RWPE2 (cell line): ENCODE results near the gene IDS.
"Not testable (repeated sequence)": the region's sequence is repeated elsewhere in the genome, so short reads cannot be mapped to it uniquely, and the experiment has no call there.

Source experiments
- ATAC-seq: fragments of 200-7000 bp; cut with Tn5 transposase; 3 replicates; pipeline ENCODE4 v1.9.1; 2021; ENCODE audit warnings: low read depth
- DNase-seq: peaks from one replicate; pipeline ENCODE4 v3.0.0-alpha.2; 2020; ENCODE audit warnings: low spot score
- H3K27ac ChIP-seq: fragments of 450-650 bp; 2 replicates; pipeline ENCODE4 v1.5.1; 2017; ENCODE audit warnings: mild to moderate bottlenecking; ENCODE audit not compliant: poor library complexity, severe bottlenecking
- H3K27me3 ChIP-seq: fragments of 250-450 bp; sonication (Bioruptor Pico); 2 replicates; pipeline ENCODE4 v1.5.1; 2021; ENCODE audit warnings: mild to moderate bottlenecking, moderate library complexity; ENCODE audit not compliant: insufficient read depth, poor library complexity, severe bottlenecking
- H3K36me3 ChIP-seq: fragments of 250-450 bp; sonication (Bioruptor Pico); 2 replicates; pipeline ENCODE4 v1.5.1; 2020; ENCODE audit warnings: low read depth, mild to moderate bottlenecking, moderate library complexity
- H3K4me1 ChIP-seq: fragments of 250-450 bp; sonication (Bioruptor Pico); 2 replicates; pipeline ENCODE4 v1.5.1; 2021; ENCODE audit warnings: mild to moderate bottlenecking, moderate library complexity; ENCODE audit not compliant: insufficient read depth, poor library complexity, severe bottlenecking
- H3K4me3 ChIP-seq: fragments of 250-450 bp; sonication (Bioruptor Pico); 2 replicates; pipeline ENCODE4 v1.5.1; 2021; ENCODE audit warnings: mild to moderate bottlenecking, moderate library complexity; ENCODE audit not compliant: severe bottlenecking
- H3K9me3 ChIP-seq: fragments of 250-450 bp; sonication (Bioruptor Pico); 2 replicates; pipeline ENCODE4 v1.5.1; 2021; ENCODE audit warnings: mild to moderate bottlenecking, moderate library complexity; ENCODE audit not compliant: severe bottlenecking
- TF ChIP-seq, protein P1 (sequence below): fragments of 450-650 bp; IDR thresholded peaks from one replicate; pipeline ENCODE4 v1.5.1; 2017; ENCODE audit warnings: mild to moderate bottlenecking, moderate library complexity; ENCODE audit not compliant: poor library complexity, severe bottlenecking

Gene IDS

DNA sequence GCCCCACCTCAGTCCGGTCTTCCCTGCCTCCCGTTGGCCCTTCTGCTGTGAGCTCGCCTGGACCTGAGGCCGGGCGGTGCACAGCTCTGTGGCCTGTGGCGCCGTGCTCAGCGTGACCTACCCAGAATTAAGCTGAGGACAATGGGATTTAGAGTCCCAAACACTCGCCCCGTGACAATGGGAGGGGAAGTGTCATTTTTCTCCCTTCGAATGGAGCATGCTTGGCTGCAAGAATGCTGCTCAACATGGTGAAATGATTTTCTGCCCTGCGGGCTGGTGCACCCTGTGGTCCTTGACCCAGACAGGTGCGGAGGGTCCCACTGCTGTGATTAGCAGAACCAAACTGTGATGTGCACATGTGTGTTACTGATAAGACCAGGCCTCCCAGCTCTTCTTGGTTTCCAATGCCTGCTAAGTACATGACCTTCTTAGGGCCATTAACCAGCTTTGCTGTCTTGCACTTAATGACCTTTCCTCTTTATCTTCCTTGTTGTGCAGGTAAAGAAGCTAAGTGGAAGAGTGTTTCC lies 36.5 kb upstream of the IDS start:
- DNase-seq: no peak

DNA sequence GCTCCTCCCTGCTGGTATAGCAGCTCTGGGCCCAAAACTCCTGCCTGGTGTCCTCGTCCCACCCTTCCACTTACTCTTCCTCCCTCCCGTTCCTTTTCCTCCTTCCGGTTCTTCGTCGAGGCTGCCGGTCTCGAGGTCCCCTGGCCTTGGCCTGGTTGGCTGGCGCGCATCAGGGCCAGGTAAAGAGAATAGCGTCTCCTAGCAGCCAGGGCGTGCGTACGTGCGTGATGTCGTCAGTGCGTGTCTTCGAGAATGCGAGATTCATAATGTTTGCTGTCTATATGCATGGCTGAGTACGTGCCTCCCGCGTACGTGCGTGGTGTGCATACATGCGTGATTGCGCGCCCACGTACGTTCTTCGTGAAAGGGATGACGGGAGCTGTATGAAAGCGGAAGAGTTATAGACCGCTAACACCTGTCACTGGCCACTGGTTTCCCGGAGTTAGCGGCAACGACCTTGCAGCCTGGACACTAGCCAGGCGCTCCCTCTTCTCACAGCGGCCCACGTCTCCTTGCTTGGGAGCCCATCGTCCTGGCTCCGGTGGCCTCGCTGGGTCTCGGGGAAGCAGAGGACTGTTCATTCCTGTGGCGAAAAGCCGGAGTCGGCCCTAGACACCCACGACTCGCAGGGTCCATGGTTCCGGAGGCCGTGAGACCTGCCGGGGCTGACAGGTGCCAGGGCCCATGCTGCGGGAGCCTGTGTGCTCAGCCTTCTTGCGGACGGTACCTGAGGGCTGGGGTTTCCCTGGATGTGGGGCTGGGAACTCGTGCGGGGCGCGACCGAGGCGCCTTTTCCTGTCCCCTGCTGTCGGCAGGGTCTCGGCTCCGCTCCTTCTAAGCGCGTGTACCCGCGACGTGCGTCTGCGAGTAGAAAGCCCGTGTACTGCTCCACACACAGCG lies 35.8 kb upstream of the IDS start, which contains the start of gene EOLA1:
EOLA1 (plus strand) TSS at position 392 of the 900 bp plus-strand sequence. CDS start 4,619 bp downstream, outside the sequence.
- peak within 1 kb of the TSS; percentile 62 for H3K27ac ChIP-seq
- DNase-seq (peak; percentile 88), ATAC-seq (peak; percentile 71)
- no peaks in the 10 kb centered on the region for H3K9me3 ChIP-seq
- TF ChIP-seq, protein P1, sequence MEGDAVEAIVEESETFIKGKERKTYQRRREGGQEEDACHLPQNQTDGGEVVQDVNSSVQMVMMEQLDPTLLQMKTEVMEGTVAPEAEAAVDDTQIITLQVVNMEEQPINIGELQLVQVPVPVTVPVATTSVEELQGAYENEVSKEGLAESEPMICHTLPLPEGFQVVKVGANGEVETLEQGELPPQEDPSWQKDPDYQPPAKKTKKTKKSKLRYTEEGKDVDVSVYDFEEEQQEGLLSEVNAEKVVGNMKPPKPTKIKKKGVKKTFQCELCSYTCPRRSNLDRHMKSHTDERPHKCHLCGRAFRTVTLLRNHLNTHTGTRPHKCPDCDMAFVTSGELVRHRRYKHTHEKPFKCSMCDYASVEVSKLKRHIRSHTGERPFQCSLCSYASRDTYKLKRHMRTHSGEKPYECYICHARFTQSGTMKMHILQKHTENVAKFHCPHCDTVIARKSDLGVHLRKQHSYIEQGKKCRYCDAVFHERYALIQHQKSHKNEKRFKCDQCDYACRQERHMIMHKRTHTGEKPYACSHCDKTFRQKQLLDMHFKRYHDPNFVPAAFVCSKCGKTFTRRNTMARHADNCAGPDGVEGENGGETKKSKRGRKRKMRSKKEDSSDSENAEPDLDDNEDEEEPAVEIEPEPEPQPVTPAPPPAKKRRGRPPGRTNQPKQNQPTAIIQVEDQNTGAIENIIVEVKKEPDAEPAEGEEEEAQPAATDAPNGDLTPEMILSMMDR: no peak
- no peaks in the 10 kb centered on the region for H3K4me1 ChIP-seq
- H3K27me3 ChIP-seq: no peaks in the 10 kb centered on the region
- peak within 1 kb of the TSS; percentile 54 for H3K4me3 ChIP-seq
- no peaks in the 10 kb centered on the region for H3K36me3 ChIP-seq

More for the DNA sequence above, 36.5 kb upstream of the IDS start:
- ATAC-seq: no peak
- Histone ChIP-seq H3K4me3 (peak overlapping the region; percentile 54), H3K36me3 (no peaks in the 10 kb centered on the region), H3K27ac (peak overlapping the region; percentile 62), H3K4me1 (no peaks in the 10 kb centered on the region), H3K27me3 (no peaks in the 10 kb centered on the region), H3K9me3 (no peaks in the 10 kb centered on the region)
- TF ChIP-seq, protein P1: no peak

DNA sequence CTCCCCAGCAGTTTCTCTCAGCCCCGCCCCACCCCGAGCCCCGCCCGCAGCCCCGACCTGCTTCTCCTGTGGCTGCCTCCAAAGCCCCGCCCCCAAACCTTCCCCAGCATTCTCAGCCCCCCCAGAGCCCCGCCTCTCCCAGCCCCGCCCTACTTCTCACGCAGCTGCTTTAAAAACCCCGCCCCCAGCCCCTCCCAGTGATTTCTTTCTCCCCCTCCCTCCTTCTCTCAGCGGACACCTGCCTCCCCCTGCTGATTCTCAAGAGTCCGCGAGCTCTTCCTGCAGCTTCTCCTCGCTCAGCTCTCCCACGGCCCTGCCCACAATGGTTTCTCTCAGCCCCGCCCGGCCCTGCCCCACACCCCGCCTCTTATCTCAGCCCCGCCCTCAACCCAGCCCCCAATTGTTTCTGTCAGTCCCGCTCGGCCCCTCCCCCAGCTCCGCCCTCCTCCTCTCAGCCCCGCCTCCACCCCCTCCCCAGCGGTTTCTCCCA lies 35.1 kb upstream of the IDS start:
- Histone ChIP-seq H3K4me1 (no peaks in the 10 kb centered on the region), H3K9me3 (no peaks in the 10 kb centered on the region), H3K36me3 (no peaks in the 10 kb centered on the region), H3K27me3 (no peaks in the 10 kb centered on the region), H3K27ac (peak overlapping the region; percentile 62), H3K4me3 (peak overlapping the region; percentile 54)
- TF ChIP-seq, protein P1: no peak
- DNase-seq (peak; percentile 89), ATAC-seq (no peak)

DNA sequence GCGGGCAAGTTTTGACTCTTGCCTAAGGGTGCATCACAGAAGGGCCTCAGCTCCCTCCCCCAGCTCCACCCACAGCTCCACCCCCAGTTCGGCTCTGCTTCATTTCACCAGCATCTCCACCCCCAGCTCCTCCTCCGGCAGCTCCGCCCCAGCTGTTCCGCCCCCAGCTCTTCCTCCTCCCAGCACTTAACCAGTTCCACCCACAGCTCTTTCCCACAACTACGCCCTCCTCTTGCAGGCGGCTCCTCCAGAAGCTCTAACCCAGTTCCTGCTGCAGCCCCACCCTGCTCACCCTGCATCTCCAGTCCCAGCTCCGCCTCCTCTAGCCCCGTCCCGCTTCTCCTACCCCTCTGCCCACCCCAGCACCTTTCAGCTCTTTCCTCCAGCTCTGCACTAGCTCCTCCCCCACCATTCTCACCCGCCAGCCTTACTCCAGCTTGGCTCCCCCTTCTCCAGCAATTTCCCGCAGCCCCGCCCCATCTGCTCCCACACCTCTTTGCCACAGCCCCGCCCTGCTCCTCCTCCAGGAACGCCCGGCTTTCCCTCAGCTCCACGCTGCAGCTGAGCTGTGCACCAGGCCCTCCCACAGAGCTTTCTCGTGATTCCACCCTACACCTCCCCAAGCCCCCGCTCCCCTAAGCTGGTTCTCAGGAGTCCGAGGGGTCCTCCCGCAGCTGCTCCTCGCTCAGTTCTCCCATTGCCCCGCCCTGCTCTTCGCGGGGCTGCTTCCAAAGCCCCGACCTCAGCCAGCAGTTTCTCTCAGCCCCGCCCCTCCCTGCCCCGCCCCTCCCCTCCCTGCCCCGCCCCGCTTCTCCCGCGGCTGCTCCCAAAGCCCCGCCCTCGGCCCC lies 34.4 kb upstream of the IDS start:
- H3K4me1 ChIP-seq: no peaks in the 10 kb centered on the region
- DNase-seq: peak; percentile 86
- no peaks in the 10 kb centered on the region for H3K9me3 ChIP-seq
- H3K27me3 ChIP-seq: no peaks in the 10 kb centered on the region
- TF ChIP-seq, protein P1: no peak
- peak; percentile 71 for ATAC-seq
- H3K27ac ChIP-seq: peak overlapping the region; percentile 62
- peak overlapping the region; percentile 48 for H3K4me3 ChIP-seq
- no peaks in the 10 kb centered on the region for H3K36me3 ChIP-seq

DNA sequence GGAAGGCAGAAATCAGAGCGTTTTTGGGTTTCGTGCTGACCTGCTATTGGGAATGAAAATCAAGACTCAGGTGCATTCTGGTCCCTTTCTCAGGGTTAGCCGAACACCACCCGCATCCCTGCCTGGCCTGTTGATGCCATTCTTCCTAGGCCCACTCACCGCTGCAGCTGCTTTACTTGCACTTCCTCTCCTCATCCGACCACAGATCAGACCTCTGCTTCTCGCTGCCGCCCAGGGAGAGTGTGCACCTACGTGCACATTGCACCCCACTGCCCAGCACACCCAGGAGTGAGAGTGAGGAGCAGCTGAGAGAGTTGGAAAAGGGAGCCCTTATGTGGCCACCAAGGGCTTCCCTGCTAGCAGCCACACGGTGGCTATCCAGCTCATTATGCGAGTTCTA lies 32.4 kb upstream of the IDS start:
- not testable (repeated sequence) for H3K9me3 ChIP-seq, H3K4me1 ChIP-seq, H3K27ac ChIP-seq, H3K27me3 ChIP-seq, H3K36me3 ChIP-seq, H3K4me3 ChIP-seq, ATAC-seq, DNase-seq

DNA sequence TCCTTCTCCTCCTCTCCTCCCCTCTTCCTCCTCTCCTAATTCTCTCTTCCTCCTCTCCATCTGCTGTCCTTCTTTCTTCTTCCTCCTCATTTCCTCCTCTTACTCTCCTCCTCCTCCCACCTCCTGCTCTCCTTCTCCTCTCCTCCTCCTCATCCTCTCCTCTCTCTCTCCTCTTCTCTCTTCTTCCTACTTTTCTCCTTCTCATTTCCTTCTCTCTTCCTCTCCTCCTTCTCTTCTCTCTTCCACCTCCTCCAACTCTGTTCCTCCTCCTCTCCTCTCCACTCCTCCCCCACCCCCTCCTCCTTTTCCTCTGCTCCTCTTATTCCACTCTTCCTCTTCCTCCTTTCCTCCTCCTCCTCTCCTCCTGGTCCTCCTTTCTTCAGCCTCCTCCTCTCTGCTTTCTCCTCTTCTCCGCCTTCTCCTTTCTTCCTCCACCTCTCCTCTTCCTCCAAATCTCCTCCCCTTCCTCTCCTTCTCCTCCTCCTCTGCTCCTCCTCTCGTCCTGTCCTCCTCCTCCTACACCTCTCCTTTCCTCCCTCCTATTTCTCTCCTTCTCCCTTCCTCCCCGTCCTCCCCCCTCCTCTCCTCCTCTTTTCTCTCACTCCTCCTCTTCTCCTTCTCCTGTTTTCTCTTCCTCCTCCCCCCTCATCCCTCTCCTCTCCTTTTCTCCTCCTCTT lies 30.0 kb upstream of the IDS start:
- H3K9me3 ChIP-seq, H3K4me1 ChIP-seq, DNase-seq, ATAC-seq, H3K36me3 ChIP-seq, H3K27ac ChIP-seq, H3K4me3 ChIP-seq, H3K27me3 ChIP-seq: not testable (repeated sequence)

DNA sequence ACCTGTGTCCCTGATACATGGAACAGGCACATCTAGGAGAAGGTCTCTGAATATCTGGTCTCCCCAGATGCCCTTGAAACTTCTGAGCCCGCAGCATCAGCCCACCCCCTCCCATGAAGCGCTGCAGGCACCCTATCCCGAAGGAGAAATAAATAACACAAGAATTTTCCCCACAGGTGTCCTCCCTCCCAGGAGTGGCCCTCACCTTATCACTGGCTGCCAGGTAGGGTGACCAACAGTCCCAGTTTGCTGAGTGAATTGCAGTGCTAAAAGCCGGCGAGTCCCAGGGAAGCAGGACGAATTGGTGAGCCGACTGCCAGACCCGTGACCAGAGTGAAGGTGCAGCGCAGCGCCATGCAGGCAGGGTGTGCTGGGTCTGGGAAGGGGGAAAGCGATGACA lies 28.9 kb upstream of the IDS start:
- not testable (repeated sequence) for H3K27me3 ChIP-seq, H3K4me1 ChIP-seq, DNase-seq, H3K27ac ChIP-seq, H3K36me3 ChIP-seq, H3K4me3 ChIP-seq, ATAC-seq, H3K9me3 ChIP-seq
